HEK293 (cell line): Measurements from ENCODE around the gene HDAC7.

Experiments
- CTCF ChIP-seq: fragments of 450-650 bp; formaldehyde crosslinking; IDR thresholded peaks from 2 replicates; pipeline ENCODE4 v1.5.1; 2016; ENCODE audit warnings: missing biosample characterization, missing genetic modification characterization
- ELK4 ChIP-seq: IDR thresholded peaks from 2 replicates; pipeline ENCODE4 v1.6.1; 2011; ENCODE audit warnings: mild to moderate bottlenecking, low read depth, low read length, borderline replicate concordance
- PRDM4 ChIP-seq: fragments of 450-650 bp; formaldehyde crosslinking; IDR thresholded peaks from 2 replicates; pipeline ENCODE4 v1.5.1; 2017; ENCODE audit warnings: missing biosample characterization, missing genetic modification characterization
- ZNF223 ChIP-seq: fragments of 450-650 bp; formaldehyde crosslinking; IDR thresholded peaks from 2 replicates; pipeline ENCODE4 v1.5.1; 2016; ENCODE audit warnings: missing biosample characterization, missing genetic modification characterization
- ZSCAN30 ChIP-seq: fragments of 450-650 bp; IDR thresholded peaks from 2 replicates; pipeline ENCODE4 v1.5.1; 2018; ENCODE audit warnings: missing biosample characterization, mild to moderate bottlenecking, missing genetic modification characterization, moderate library complexity

GRCh38 chr12:47793015-47793681 lies 26.6 kb downstream of the HDAC7 start:
- TF ChIP-seq ELK4 = no peak
- no peak for TF ChIP-seq PRDM4 (tag by site-specific recombination)
- no peak for TF ChIP-seq CTCF (tag by site-specific recombination)
- TF ChIP-seq ZSCAN30 (tag by site-specific recombination) = no peak
- TF ChIP-seq ZNF223 (tag by site-specific recombination) = no peak
